GM18909 (cell line): ENCODE results near the gene RAD51B.

Source experiments
- ATAC-seq: cut with Tn5 transposase; IDR thresholded peaks from one replicate; pipeline ENCODE4 v1.9.1; 2021; ENCODE audit warnings: mild to moderate bottlenecking; ENCODE audit not compliant: unreplicated experiment, poor library complexity

The RAD51B gene

GRCh38 chr14:68380329-68380741 lies 560.8 kb downstream of the RAD51B start:
- peak; percentile 82 for ATAC-seq

GRCh38 chr14:68384335-68384734 lies 564.8 kb downstream of the RAD51B start:
- no peak for ATAC-seq

GRCh38 chr14:68384881-68385280 lies 565.3 kb downstream of the RAD51B start:
- no peak for ATAC-seq

GRCh38 chr14:68386446-68386845 lies 566.9 kb downstream of the RAD51B start:
- no peak for ATAC-seq

- ATAC-seq = no peak
Observed at GRCh38 chr14:68386950-68387779, 567.6 kb downstream of the RAD51B start.

GRCh38 chr14:68389943-68390342 lies 570.4 kb downstream of the RAD51B start:
- ATAC-seq = no peak

GRCh38 chr14:68390741-68391140 lies 571.2 kb downstream of the RAD51B start:
- ATAC-seq = no peak

GRCh38 chr14:68391311-68392014 lies 571.9 kb downstream of the RAD51B start:
- ATAC-seq = no peak

GRCh38 chr14:68392393-68393141 lies 573.0 kb downstream of the RAD51B start:
- ATAC-seq = no peak

- ATAC-seq = no peak
Observed at GRCh38 chr14:68393259-68393658, 573.7 kb downstream of the RAD51B start.

- ATAC-seq = no peak
Observed at GRCh38 chr14:68394118-68394763, 574.7 kb downstream of the RAD51B start.

GRCh38 chr14:68394764-68395143 lies 575.2 kb downstream of the RAD51B start:
- no peak for ATAC-seq

GRCh38 chr14:68395604-68396003 lies 576.0 kb downstream of the RAD51B start:
- ATAC-seq = no peak

- ATAC-seq = no peak
Observed at GRCh38 chr14:68396461-68396860, 576.9 kb downstream of the RAD51B start.

- ATAC-seq = no peak
Observed at GRCh38 chr14:68397371-68397811, 577.8 kb downstream of the RAD51B start.

GRCh38 chr14:68397822-68398221 lies 578.2 kb downstream of the RAD51B start:
- no peak for ATAC-seq

GRCh38 chr14:68398370-68398769 lies 578.8 kb downstream of the RAD51B start:
- ATAC-seq = no peak

GRCh38 chr14:68399971-68400370 lies 580.4 kb downstream of the RAD51B start:
- no peak for ATAC-seq

- ATAC-seq = peak; percentile 2
Observed at GRCh38 chr14:68401317-68401716, 581.7 kb downstream of the RAD51B start.

- ATAC-seq = peak; percentile 86
Observed at GRCh38 chr14:68401855-68402254, 582.3 kb downstream of the RAD51B start.
